H9 (cell line): ENCODE data around the gene C3orf52. TPM values are rescaled to one million over a fixed set of nuclear protein-coding genes. Genes with fewer than 3 reads are reported as not detected.

Experiments
- DNase-seq: peaks from one replicate; pipeline ENCODE4 v3.0.0-alpha.2; 2017
- H2AFZ ChIP-seq: one replicate; pipeline ENCODE4 v1.6.1; 2013; ENCODE audit warnings: mild to moderate bottlenecking, low read length, control low read depth, moderate library complexity
- H2AK5ac ChIP-seq: 2 replicates; pipeline ENCODE4 v1.6.1; 2013; ENCODE audit warnings: low read length, control low read depth, mixed read lengths; ENCODE audit not compliant: insufficient read length
- H2BK120ac ChIP-seq: one replicate; pipeline ENCODE4 v1.6.1; 2013; ENCODE audit warnings: low read depth, mild to moderate bottlenecking, low read length, control low read depth, inconsistent platforms; ENCODE audit not compliant: poor library complexity, severe bottlenecking
- H2BK12ac ChIP-seq: 2 replicates; pipeline ENCODE4 v1.6.1; 2013; ENCODE audit warnings: low read length, control low read depth, mixed read lengths, low read depth; ENCODE audit not compliant: insufficient read length
- H2BK15ac ChIP-seq: 2 replicates; pipeline ENCODE4 v1.6.1; 2013; ENCODE audit warnings: low read depth, low read length, control low read depth
- H2BK20ac ChIP-seq: one replicate; pipeline ENCODE4 v1.6.1; 2013; ENCODE audit warnings: low read depth, mild to moderate bottlenecking, low read length, control low read depth, inconsistent platforms; ENCODE audit not compliant: poor library complexity, severe bottlenecking
- H2BK5ac ChIP-seq: 2 replicates; pipeline ENCODE4 v1.6.1; 2013; ENCODE audit warnings: low read length, control low read depth, mixed read lengths; ENCODE audit not compliant: insufficient read length
- H3K14ac ChIP-seq: 2 replicates; pipeline ENCODE4 v1.6.1; 2013; ENCODE audit warnings: low read length, control low read depth; ENCODE audit not compliant: insufficient read depth
- H3K18ac ChIP-seq: 2 replicates; pipeline ENCODE4 v1.6.1; 2013; ENCODE audit warnings: low read depth, mild to moderate bottlenecking, mixed read lengths, low read length, control low read depth; ENCODE audit not compliant: insufficient read length
- H3K23ac ChIP-seq: 2 replicates; pipeline ENCODE4 v1.6.1; 2013; ENCODE audit warnings: low read length, control low read depth, mixed read lengths, low read depth; ENCODE audit not compliant: insufficient read length
- H3K23me2 ChIP-seq: 2 replicates; pipeline ENCODE4 v1.6.1; 2013; ENCODE audit warnings: low read depth, mild to moderate bottlenecking, mixed read lengths, low read length, control low read depth; ENCODE audit not compliant: insufficient read length, poor library complexity, severe bottlenecking
- H3K27ac ChIP-seq: 2 replicates; pipeline ENCODE4 v1.5.1; 2013; ENCODE audit warnings: low read length, control low read depth, mixed read lengths, low read depth; ENCODE audit not compliant: insufficient read length
- H3K27me3 ChIP-seq: 2 replicates; pipeline ENCODE4 v1.6.1; 2013; ENCODE audit warnings: low read length, control low read depth, inconsistent platforms; ENCODE audit not compliant: insufficient read depth
- H3K4ac ChIP-seq: 2 replicates; pipeline ENCODE4 v1.6.1; 2013; ENCODE audit warnings: low read depth, mild to moderate bottlenecking, control low read depth, inconsistent platforms, low read length, moderate library complexity
- H3K4me1 ChIP-seq: 2 replicates; pipeline ENCODE4 v1.6.1; 2013; ENCODE audit warnings: low read length, control low read depth, inconsistent platforms; ENCODE audit not compliant: insufficient read depth
- H3K4me2 ChIP-seq: 2 replicates; pipeline ENCODE4 v1.6.1; 2013; ENCODE audit warnings: low read length, control low read depth, mixed read lengths; ENCODE audit not compliant: insufficient read length, insufficient read depth
- H3K56ac ChIP-seq: 2 replicates; pipeline ENCODE4 v1.6.1; 2013; ENCODE audit warnings: low read depth, mild to moderate bottlenecking, mixed read lengths, low read length, control low read depth; ENCODE audit not compliant: insufficient read length
- H3K79me1 ChIP-seq: 2 replicates; pipeline ENCODE4 v1.6.1; 2013; ENCODE audit warnings: low read depth, mild to moderate bottlenecking, moderate library complexity, low read length, control low read depth, inconsistent platforms; ENCODE audit not compliant: insufficient read depth, poor library complexity, severe bottlenecking
- H3K79me2 ChIP-seq: 2 replicates; pipeline ENCODE4 v1.6.1; 2013; ENCODE audit warnings: low read length, control low read depth, inconsistent platforms; ENCODE audit not compliant: insufficient read depth
- H3K9ac ChIP-seq: 2 replicates; pipeline ENCODE4 v1.6.1; 2013; ENCODE audit warnings: low read length, control low read depth, mixed read lengths; ENCODE audit not compliant: insufficient read length; ENCODE audit errors: extremely low read depth
- H3K9me3 ChIP-seq: one replicate; pipeline ENCODE4 v1.6.1; 2013; ENCODE audit warnings: low read depth, low read length, inconsistent platforms; ENCODE audit not compliant: control insufficient read depth
- H3T11ph ChIP-seq: one replicate; pipeline ENCODE4 v1.6.1; 2013; ENCODE audit warnings: mild to moderate bottlenecking, low read length, control low read depth, inconsistent platforms
- H4K20me1 ChIP-seq: one replicate; pipeline ENCODE4 v1.6.1; 2013; ENCODE audit not compliant: control insufficient read depth, insufficient read length, insufficient read depth
- H4K5ac ChIP-seq: 2 replicates; pipeline ENCODE4 v1.6.1; 2013; ENCODE audit warnings: low read depth, mild to moderate bottlenecking, mixed read lengths, low read length, control low read depth; ENCODE audit not compliant: insufficient read length
- H4K8ac ChIP-seq: replicated peaks from 2 replicates; pipeline ENCODE4 v1.6.1; 2013; ENCODE audit warnings: low read length, control low read depth, mixed read lengths, low read depth; ENCODE audit not compliant: insufficient read length
- H4K91ac ChIP-seq: 2 replicates; pipeline ENCODE4 v1.6.1; 2013; ENCODE audit warnings: low read depth, mild to moderate bottlenecking, moderate library complexity, mixed read lengths, low read length, control low read depth; ENCODE audit not compliant: insufficient read length
- H3K27ac Mint-ChIP-seq, 3 experiments: 2 replicates in 2 of 3; 3 replicates in 1 of 3; pipeline ENCODE4 v1.8.0; 2020 to 2021; ENCODE audit warnings: mixed read lengths in 3 of 3, mild to moderate bottlenecking in 1 of 3, moderate library complexity in 1 of 3
- H3K27me3 Mint-ChIP-seq: 2 replicates; pipeline ENCODE4 v1.8.0; 2021; ENCODE audit warnings: low read depth, mild to moderate bottlenecking, moderate library complexity, mixed read lengths
- H3K36me3 Mint-ChIP-seq, 3 experiments: 2 replicates in 2 of 3; 3 replicates in 1 of 3; pipeline ENCODE4 v1.8.0; 2020 to 2021; ENCODE audit warnings: low read depth in 3 of 3, mixed read lengths in 3 of 3; ENCODE audit not compliant: insufficient read depth in 1 of 3
- H3K4me1 Mint-ChIP-seq, 2 experiments: 2 replicates each; pipeline ENCODE4 v1.8.0; 2020; ENCODE audit warnings: mixed read lengths in 2 of 2
- H3K4me3 Mint-ChIP-seq, 2 experiments: 2 replicates in 1 of 2; 3 replicates in 1 of 2; pipeline ENCODE4 v1.8.0; 2020 to 2021; ENCODE audit warnings: mild to moderate bottlenecking in 2 of 2, mixed read lengths in 2 of 2, moderate library complexity in 1 of 2
- H3K9me3 Mint-ChIP-seq, 2 experiments: 2 replicates in 1 of 2; 3 replicates in 1 of 2; pipeline ENCODE4 v1.8.0; 2020; ENCODE audit warnings: mild to moderate bottlenecking in 2 of 2, mixed read lengths in 2 of 2, moderate library complexity in 1 of 2
- WGBS: extraction: QIAGEN DNeasy Blood & Tissue Kit; methylation state at CpG from one replicate; pipeline ENCODE4 v1.1.7; 2013; ENCODE audit warnings: missing lambda C conversion rate, low lambda C conversion rate, mixed read lengths; ENCODE audit not compliant: insufficient read length; ENCODE audit errors: extremely low coverage; 5-methylcytosine and 5-hydroxymethylcytosine counted together
- total RNA-seq: library from RNA; stranded (reverse); gene quantifications from 2 replicates; pipeline ENCODE4 v1.2.1, GENCODE V29; 2021
- TF ChIP-seq, protein P1 (sequence below): fragments of 200-600 bp; sonication (generic); conservative IDR thresholded peaks from 3 replicates; pipeline ENCODE4 v1.8.0; 2021; ENCODE audit warnings: antibody characterized with exemption, mild to moderate bottlenecking

The C3orf52 gene
- total RNA-seq, 1 experiment from 2014 or later: 11.2 TPM

DNA sequence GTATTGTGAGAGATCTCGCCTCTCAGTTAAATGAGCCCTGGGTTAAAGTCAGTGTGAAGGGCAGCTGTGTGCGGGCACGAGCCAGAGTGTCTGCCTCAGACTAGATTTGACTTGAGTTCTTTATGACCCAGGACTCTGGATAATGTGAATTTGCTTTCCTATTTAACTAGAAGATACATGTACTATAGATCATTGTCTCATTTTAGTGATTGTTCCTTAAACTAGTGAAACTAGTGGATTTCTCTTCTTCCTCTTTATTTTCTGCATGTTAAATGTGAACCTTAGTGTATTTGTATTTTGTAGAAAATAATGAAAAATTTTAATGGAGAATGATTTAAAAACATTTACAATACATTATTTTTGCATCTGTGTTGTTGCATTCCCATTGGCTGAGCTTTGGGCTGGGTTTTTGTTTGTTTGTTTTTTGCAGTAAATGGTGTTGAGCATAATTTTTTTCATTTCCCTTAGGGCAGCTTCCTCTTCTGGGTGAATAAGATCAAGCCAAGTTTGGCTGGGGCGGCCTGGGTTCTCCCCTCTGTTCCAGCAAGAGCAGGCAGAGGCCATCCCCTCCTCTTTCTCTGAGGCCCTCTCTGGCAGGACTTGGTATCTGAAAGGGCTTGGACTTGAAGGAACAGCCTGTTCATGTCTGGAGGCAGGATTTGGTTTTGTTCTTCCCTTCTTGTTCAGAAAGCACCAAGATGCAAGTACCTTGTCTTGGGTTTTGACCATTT is 31.8 kb downstream of the C3orf52 start:
- H2BK20ac ChIP-seq: no peak overlapping the region
- H2BK15ac ChIP-seq: no peak overlapping the region
- Mint-ChIP-seq H3K4me3 (no peak overlapping the region), H3K27me3 (no peaks in the 10 kb centered on the region), H3K36me3 (peaks cover 7 to 18% (median 11%) of the 10 kb centered on the region in 3 experiments; a peak in 5 of 7 replicates), H3K4me1 (peaks cover 24 to 28% of the 10 kb centered on the region in 2 experiments), H3K27ac (peak overlapping the region in 1 of 3 experiments; percentile 34; a peak in 1 of 7 replicates), H3K9me3 (no peaks in the 10 kb centered on the region; a peak in 1 of 5 replicates)
- H2BK5ac ChIP-seq: no peak overlapping the region
- no peaks in the 10 kb centered on the region for H3K23me2 ChIP-seq
- no peak overlapping the region for H3K27ac ChIP-seq
- H2BK12ac ChIP-seq: no peak overlapping the region
- H3K27me3 ChIP-seq: no peaks in the 10 kb centered on the region
- H3K23ac ChIP-seq: no peak overlapping the region
- no peak overlapping the region for H3K14ac ChIP-seq
- no peak overlapping the region for H3K4me2 ChIP-seq
- H3K79me1 ChIP-seq: no peaks in the 10 kb centered on the region
- H4K20me1 ChIP-seq: no peaks in the 10 kb centered on the region
- H3T11ph ChIP-seq: no peak overlapping the region
- DNase-seq: peak; percentile 37
- no peak overlapping the region for H4K5ac ChIP-seq
- no peak overlapping the region for H3K9ac ChIP-seq
- H3K9me3 ChIP-seq: no peaks in the 10 kb centered on the region
- no peak overlapping the region for H2AK5ac ChIP-seq
- TF ChIP-seq, protein P1, sequence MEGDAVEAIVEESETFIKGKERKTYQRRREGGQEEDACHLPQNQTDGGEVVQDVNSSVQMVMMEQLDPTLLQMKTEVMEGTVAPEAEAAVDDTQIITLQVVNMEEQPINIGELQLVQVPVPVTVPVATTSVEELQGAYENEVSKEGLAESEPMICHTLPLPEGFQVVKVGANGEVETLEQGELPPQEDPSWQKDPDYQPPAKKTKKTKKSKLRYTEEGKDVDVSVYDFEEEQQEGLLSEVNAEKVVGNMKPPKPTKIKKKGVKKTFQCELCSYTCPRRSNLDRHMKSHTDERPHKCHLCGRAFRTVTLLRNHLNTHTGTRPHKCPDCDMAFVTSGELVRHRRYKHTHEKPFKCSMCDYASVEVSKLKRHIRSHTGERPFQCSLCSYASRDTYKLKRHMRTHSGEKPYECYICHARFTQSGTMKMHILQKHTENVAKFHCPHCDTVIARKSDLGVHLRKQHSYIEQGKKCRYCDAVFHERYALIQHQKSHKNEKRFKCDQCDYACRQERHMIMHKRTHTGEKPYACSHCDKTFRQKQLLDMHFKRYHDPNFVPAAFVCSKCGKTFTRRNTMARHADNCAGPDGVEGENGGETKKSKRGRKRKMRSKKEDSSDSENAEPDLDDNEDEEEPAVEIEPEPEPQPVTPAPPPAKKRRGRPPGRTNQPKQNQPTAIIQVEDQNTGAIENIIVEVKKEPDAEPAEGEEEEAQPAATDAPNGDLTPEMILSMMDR: peak; percentile 36; the same call in 2 of the 3 replicates
- no peak overlapping the region for H3K56ac ChIP-seq
- no CpG with 5 or more reads among the region's 4 CpGs for WGBS
- H3K79me2 ChIP-seq: no peaks in the 10 kb centered on the region
- H3K18ac ChIP-seq: no peak overlapping the region
- H3K4me1 ChIP-seq: no peaks in the 10 kb centered on the region
- no peak overlapping the region for H3K4ac ChIP-seq
- no peak overlapping the region for H2BK120ac ChIP-seq
- no peak overlapping the region for H4K8ac ChIP-seq
- H4K91ac ChIP-seq: no peak overlapping the region
- H2AFZ ChIP-seq: no peak overlapping the region
